Activated CD8-positive, alpha-beta memory T cell treated with anti-CD3 and anti-CD28 coated beads, Interleukin-2, amount 10 ng/mL, durations not matched to agents 7 days and 5 days (primary cell): ENCODE results near the gene RAB19. TPM values are rescaled to one million over a fixed set of nuclear protein-coding genes. Genes with fewer than 3 reads are reported as not detected.
A peak's percentile ranks its signal among the peaks of the same experiment; 100 is the strongest.
"Not testable (repeated sequence)": the region's sequence is repeated elsewhere in the genome, so short reads cannot be mapped to it uniquely, and the experiment has no call there.

Experiments used
- ATAC-seq: fragments of 150-1000 bp; cut with Tn5 transposase; one replicate; pipeline ENCODE4 v1.10.0; 2021; ENCODE audit warnings: moderate library complexity
- CTCF ChIA-PET: fragments of 350-600 bp; sonication (Branson Sonifier 250); formaldehyde crosslinking; loops from one replicate; lab custom pipeline; 2021; ENCODE audit warnings: antibody characterized with exemption; lab: Charles Lee
- DNase-seq: peaks from one replicate; pipeline ENCODE4 v3.0.0-alpha.2; 2020
- H3K27ac Mint-ChIP-seq: one replicate; pipeline ENCODE4 v1.8.0; 2021; ENCODE audit warnings: mild to moderate bottlenecking, mixed read lengths
- H3K27me3 Mint-ChIP-seq: one replicate; pipeline ENCODE4 v1.8.0; 2021; ENCODE audit warnings: mixed read lengths
- H3K36me3 Mint-ChIP-seq: one replicate; pipeline ENCODE4 v1.8.0; 2021; ENCODE audit warnings: mild to moderate bottlenecking, mixed read lengths
- H3K4me1 Mint-ChIP-seq: one replicate; pipeline ENCODE4 v1.8.0; 2021; ENCODE audit warnings: mixed read lengths
- H3K4me3 Mint-ChIP-seq: one replicate; pipeline ENCODE4 v1.8.0; 2021; ENCODE audit warnings: mild to moderate bottlenecking, moderate library complexity, mixed read lengths
- H3K9me3 Mint-ChIP-seq: one replicate; pipeline ENCODE4 v1.8.0; 2022; ENCODE audit warnings: low read depth, mixed read lengths
- total RNA-seq, 2 experiments: library from RNA; stranded (reverse); gene quantifications; one replicate each; pipeline ENCODE4 v1.2.3, GENCODE V29; 2021

The RAB19 gene
- total RNA-seq, 2 experiments from 2014 or later, result 5.0 to 7.3 TPM

DNA sequence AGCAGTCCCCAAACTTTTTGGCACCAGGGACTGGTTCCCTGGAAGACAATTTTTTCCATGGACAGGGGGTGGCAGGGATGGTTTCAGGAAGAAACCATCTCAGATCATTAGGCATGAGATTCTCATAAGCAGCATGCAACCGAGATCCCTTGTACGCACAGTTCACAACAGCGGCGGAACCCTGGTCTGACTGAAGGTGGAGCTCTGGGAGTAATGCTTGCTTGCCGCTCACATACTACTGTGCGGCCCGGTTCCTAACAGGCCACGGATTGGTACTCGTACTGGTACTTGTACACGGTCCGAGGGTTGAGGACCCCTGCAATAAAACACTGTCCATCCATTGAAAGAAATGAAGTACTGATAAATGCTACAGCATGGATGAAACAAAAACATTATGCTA, 42.6 kb downstream of the RAB19 start:
- Mint-ChIP-seq H3K4me3 (no peak overlapping the region), H3K4me1 (peaks cover 20% of the 10 kb centered on the region), H3K27ac (no peak overlapping the region), H3K9me3 (no peaks in the 10 kb centered on the region), H3K36me3 (no peaks in the 10 kb centered on the region), H3K27me3 (no peaks in the 10 kb centered on the region)
- DNase-seq (no peak), ATAC-seq (no peak)
- CTCF ChIA-PET, result no interaction called here

DNA sequence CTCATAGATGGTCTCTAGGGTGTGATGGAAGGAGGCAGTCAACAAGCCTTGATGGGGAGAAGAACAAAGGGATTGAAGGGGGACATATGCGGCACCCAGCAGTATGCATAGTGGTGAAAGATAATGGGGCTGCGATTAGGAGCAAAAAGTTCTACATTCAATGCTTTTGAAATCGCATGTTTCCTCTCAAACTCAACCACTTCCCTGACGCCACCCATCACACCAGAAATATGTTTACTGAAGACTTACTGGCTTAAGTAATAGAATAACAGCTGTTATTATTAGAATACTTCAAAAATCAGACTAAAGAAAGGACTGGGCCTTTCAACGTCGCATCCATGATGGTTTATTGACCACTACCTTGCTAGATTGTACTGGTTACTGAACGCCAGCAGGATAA, 44.0 kb downstream of the RAB19 start:
- CTCF ChIA-PET, result no interaction called here
- Mint-ChIP-seq H3K27ac (no peak overlapping the region), H3K27me3 (no peaks in the 10 kb centered on the region), H3K9me3 (no peaks in the 10 kb centered on the region), H3K4me3 (no peak overlapping the region), H3K36me3 (peaks cover 5% of the 10 kb centered on the region), H3K4me1 (peaks cover 23% of the 10 kb centered on the region)
- DNase-seq (no peak), ATAC-seq (no peak)

DNA sequence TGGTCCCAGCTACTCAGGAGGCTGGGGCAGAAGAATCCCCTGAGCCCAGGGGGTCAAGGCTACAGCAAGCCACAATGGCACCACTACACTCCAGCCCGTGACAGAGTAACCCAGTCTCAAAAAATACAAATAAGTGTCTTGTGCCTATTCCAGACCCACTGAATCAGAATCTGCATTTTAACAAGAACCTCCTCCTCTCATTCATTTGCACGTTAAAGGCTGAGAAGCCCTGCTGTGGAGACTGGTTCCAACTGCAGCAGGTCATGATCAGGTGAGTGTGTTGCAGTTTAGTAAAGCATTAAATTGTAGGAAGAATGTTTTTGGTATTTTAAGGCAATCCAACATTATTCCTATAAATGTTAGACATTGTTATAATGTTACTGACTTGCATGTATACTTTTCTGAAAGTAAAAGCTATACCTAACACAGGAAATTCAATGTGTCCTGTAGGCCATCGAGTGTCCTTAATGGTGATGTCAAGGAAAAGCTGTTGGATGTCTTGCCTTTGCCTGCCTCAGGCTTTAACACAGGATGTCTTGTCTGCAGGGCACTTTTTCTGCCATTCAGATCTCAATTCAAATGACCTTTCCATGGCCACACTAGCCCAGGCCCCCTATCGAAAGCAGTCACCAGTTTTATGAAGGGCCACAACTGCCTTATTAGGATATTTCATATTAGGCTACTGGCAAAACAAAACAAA, 45.1 kb downstream of the RAB19 start:
- H3K9me3 Mint-ChIP-seq, result no peaks in the 10 kb centered on the region
- no peak for ATAC-seq
- no peaks in the 10 kb centered on the region for H3K27me3 Mint-ChIP-seq
- H3K27ac Mint-ChIP-seq, result no peak overlapping the region
- H3K36me3 Mint-ChIP-seq, result peaks cover 13% of the 10 kb centered on the region
- CTCF ChIA-PET, result no interaction called here
- DNase-seq, result no peak
- H3K4me1 Mint-ChIP-seq, result peaks cover 25% of the 10 kb centered on the region
- no peak overlapping the region for H3K4me3 Mint-ChIP-seq

DNA sequence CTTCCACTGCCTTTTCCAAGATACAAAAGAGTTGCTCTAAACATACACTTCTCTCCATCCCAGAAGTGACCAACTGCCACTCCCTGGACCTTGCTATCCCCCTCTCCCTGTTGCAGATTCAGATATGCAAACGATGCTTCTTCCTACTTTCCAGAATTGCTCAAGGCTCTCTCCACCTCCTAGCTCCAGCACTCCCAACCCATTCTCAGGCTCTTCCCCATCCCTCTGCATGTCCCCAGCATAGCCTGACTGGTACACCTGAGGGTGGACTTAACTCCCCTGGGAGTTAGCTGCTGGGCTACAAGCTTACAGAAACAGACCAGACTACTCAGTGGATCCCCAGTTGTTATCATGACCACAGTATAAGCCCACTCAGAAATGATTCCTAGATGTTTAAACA, 47.9 kb downstream of the RAB19 start:
- CTCF ChIA-PET, result no interaction called here
- DNase-seq, result no peak
- no peak for ATAC-seq
- Mint-ChIP-seq H3K9me3 (no peaks in the 10 kb centered on the region), H3K27me3 (no peaks in the 10 kb centered on the region), H3K4me3 (no peak overlapping the region), H3K36me3 (peaks cover 37% of the 10 kb centered on the region), H3K4me1 (peaks cover 46% of the 10 kb centered on the region), H3K27ac (no peak overlapping the region)

DNA sequence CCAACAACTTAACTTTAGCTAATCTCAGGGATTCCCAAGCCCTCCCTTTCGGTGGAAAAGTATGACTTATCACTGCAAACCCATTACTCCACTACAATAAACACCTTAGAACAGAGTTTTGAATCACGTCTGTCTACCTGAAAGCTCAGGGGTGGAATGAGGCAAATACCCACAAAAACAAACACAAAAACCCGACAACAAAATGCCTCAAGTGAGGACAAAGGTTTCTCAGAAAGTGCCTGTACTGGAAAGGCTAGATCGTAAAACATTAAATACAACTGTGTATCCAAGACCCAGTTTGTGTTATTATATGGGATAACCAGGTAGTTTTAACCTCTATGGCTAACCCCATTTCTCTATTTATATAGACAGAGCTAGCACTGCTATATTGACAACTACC, 49.4 kb downstream of the RAB19 start:
- Mint-ChIP-seq H3K36me3 (peaks cover 47% of the 10 kb centered on the region), H3K9me3 (no peaks in the 10 kb centered on the region), H3K27ac (no peak overlapping the region), H3K4me1 (peaks cover 43% of the 10 kb centered on the region), H3K27me3 (no peaks in the 10 kb centered on the region), H3K4me3 (no peak overlapping the region)
- CTCF ChIA-PET, result interaction anchor here (1.7 to 2.6 kb wide), 2 partner anchors 9 to 40 kb away, joined by 4 to 10 read pairs; no protein-coding TSS in a partner anchor
- no peak for ATAC-seq
- DNase-seq, result no peak

DNA sequence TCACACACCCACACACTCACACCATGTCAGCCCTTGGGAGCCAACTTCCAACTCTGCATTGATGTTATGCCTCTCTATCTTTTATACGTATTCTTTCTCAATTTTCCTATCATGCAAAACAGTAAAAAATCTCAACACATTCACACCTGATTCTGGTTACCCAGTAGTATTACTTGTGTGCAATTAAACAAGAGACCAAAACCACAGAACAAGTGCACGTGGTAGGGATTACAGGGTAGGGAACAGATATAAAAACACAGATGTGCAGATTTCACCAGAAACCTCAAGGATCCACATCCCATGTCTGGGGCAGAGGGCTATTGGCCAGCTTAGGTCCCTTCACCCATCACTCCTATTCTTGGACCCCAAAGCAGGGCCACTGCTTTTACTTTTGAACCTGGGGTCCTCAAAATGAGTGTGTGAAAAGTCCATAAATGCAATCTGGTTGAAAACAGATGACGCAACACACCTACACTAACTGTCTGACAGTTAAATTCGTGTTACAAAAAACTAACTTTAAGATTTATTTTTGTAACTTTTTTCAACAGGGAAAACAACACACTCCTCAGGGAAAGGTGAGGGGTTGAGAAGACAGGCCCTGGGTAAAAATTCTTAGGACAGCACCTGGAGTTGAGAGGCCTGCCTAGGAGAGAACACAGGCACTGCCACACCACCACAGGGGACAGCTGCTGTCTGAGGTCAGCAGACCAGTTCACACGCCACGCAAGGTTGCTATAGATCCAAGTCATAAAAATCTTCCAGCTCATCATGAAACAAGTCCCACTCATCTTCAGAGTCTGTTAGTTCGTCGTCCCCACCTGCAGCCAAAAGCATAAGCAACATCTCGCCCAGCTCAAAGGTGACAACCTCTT, 50.2 kb downstream of the RAB19 start:
- CTCF ChIA-PET, result interaction anchor here (1.7 to 2.6 kb wide), 2 partner anchors 10 to 41 kb away, joined by 4 to 10 read pairs; no protein-coding TSS in a partner anchor
- peaks cover 51% of the 10 kb centered on the region for H3K36me3 Mint-ChIP-seq
- not testable (repeated sequence) for H3K9me3 Mint-ChIP-seq, H3K27me3 Mint-ChIP-seq, H3K4me3 Mint-ChIP-seq
- H3K4me1 Mint-ChIP-seq, result peaks cover 43% of the 10 kb centered on the region
- ATAC-seq (peak; percentile 10), DNase-seq (peak; percentile 55)
- H3K27ac Mint-ChIP-seq, result peak overlapping the region; percentile 75

DNA sequence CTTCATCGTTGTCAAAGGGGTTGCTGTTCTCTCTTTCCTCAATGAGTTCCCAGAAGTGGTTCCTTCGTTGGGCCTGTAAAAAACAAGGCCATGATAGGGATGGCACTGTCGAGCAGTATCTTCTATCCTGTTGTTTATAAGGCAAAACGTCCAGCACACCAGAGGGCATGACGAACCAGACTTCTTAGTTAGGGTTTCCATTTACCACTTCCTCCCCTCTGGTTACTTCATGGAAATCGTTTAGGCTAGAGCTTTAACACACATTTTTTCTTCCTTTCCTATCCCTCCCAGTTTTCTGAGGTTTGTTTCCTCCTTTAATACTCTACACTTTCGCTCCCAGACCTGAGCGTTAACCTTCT, 50.8 kb downstream of the RAB19 start:
- peak; percentile 67 for ATAC-seq
- H3K36me3 Mint-ChIP-seq, result peaks cover 58% of the 10 kb centered on the region
- peaks cover 43% of the 10 kb centered on the region for H3K4me1 Mint-ChIP-seq
- no peak overlapping the region for H3K4me3 Mint-ChIP-seq
- no peaks in the 10 kb centered on the region for H3K9me3 Mint-ChIP-seq
- CTCF ChIA-PET, result interaction anchor here (1.7 to 2.8 kb wide), 3 partner anchors 11 to 41 kb away, joined by 4 to 11 read pairs (median 10); no protein-coding TSS in a partner anchor
- peak overlapping the region; percentile 75 for H3K27ac Mint-ChIP-seq
- no peaks in the 10 kb centered on the region for H3K27me3 Mint-ChIP-seq
- no peak for DNase-seq

DNA sequence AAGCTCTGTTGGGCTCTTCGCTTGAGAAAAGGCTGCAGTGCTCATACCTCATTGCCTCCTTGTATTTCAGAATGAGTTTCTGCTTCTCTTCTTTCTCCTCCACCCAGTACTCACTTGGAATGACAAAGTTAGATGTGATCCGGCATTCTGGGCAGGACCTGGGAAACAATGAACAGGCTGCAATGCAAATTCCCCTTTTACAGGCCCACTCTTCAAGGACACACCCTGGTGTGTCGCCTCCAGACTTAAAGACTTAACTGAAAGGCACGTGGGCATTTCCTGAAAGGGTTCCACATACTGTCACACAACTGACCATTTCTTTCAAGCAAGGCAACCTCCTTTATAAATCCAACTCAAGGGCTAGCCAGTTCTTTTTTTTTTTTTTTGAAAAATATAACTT, 51.9 kb downstream of the RAB19 start:
- Mint-ChIP-seq H3K36me3 (peaks cover 65% of the 10 kb centered on the region), H3K9me3 (no peaks in the 10 kb centered on the region), H3K27ac (no peak overlapping the region), H3K27me3 (no peaks in the 10 kb centered on the region), H3K4me3 (no peak overlapping the region), H3K4me1 (peaks cover 37% of the 10 kb centered on the region)
- CTCF ChIA-PET, result interaction anchor here (2.8 kb wide), 1 partner anchor 12 kb away, joined by 11 read pairs; no protein-coding TSS in a partner anchor
- DNase-seq (no peak), ATAC-seq (no peak)

DNA sequence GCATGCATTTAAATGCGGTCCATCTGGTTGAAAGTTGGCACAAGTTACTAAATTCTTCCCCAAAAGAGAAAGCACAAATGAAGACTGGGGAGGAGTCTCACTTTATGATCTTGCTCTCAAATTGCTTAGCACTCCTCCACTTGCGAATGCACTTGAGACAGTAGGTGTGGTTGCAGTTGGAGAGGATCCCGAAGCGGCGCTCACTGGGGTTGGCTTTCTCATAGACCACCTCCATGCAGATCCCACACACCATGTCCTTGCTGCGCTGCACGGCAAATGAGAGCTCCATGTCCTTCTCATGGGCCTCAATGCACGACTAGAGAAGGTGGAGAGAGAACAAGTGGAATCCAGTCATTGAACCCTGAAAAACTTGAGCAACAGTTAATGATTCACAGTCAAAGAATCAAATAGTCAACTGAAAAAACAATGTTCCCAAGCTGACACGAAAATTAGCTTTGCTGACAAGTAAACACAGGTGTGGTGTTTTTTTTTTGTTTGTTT, 52.7 kb downstream of the RAB19 start:
- peaks cover 32% of the 10 kb centered on the region for H3K4me1 Mint-ChIP-seq
- no peaks in the 10 kb centered on the region for H3K27me3 Mint-ChIP-seq
- DNase-seq (no peak), ATAC-seq (no peak)
- no peaks in the 10 kb centered on the region for H3K9me3 Mint-ChIP-seq
- no peak overlapping the region for H3K4me3 Mint-ChIP-seq
- H3K27ac Mint-ChIP-seq, result no peak overlapping the region
- CTCF ChIA-PET, result interaction anchor here (0.6 to 2.8 kb wide), 3 partner anchors 11 to 163 kb away, joined by 3 to 11 read pairs (median 3); no protein-coding TSS in a partner anchor
- H3K36me3 Mint-ChIP-seq, result peaks cover 70% of the 10 kb centered on the region

DNA sequence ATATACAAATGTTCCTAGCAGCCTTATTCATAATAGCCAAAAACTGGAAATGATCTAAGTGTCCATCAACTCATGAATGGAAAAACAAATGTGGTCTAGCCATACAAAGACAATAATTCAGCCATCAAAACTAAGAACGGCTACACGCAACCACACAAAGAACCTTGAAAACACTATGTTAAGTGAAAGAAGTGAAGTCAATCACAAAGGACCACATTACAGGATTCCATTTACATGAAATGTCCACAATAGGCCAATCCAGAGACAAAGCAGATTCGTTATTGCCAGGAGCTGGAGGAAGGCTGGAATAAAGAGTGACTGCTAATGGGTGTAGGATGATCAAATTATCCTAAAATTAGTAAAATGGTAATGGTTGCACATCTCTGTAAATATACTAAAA, 54.3 kb downstream of the RAB19 start:
- no peaks in the 10 kb centered on the region for H3K27me3 Mint-ChIP-seq
- no peak overlapping the region for H3K27ac Mint-ChIP-seq
- no peak overlapping the region for H3K4me3 Mint-ChIP-seq
- CTCF ChIA-PET, result no interaction called here
- H3K4me1 Mint-ChIP-seq, result peaks cover 30% of the 10 kb centered on the region
- no peaks in the 10 kb centered on the region for H3K9me3 Mint-ChIP-seq
- DNase-seq (no peak), ATAC-seq (no peak)
- peaks cover 64% of the 10 kb centered on the region for H3K36me3 Mint-ChIP-seq

DNA sequence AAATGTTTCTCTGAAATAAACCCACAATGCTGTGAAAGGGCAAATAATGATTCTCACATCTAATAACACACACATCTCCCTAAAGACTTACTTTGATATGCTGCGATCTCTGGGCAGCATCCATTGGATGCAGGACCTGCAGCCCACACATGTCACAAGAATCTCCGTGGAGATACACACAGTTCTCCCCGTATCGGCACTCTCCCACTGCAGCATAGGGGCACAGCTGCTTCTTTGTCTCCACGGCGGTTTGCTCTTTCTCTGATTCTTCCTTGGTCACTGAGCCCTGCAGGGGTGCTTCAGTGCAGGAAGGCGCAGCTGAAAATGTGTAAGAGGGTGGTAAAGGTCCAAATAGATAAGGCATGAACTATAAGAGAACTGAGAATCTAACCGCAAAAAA, 55.1 kb downstream of the RAB19 start:
- DNase-seq (no peak), ATAC-seq (no peak)
- H3K4me1 Mint-ChIP-seq, result peaks cover 24% of the 10 kb centered on the region
- H3K36me3 Mint-ChIP-seq, result peaks cover 59% of the 10 kb centered on the region
- no peak overlapping the region for H3K4me3 Mint-ChIP-seq
- CTCF ChIA-PET, result interaction anchor here (1.2 kb wide), 1 partner anchor 15 kb away, joined by 3 read pairs; no protein-coding TSS in a partner anchor
- no peak overlapping the region for H3K27ac Mint-ChIP-seq
- H3K9me3 Mint-ChIP-seq, result no peaks in the 10 kb centered on the region
- no peaks in the 10 kb centered on the region for H3K27me3 Mint-ChIP-seq

DNA sequence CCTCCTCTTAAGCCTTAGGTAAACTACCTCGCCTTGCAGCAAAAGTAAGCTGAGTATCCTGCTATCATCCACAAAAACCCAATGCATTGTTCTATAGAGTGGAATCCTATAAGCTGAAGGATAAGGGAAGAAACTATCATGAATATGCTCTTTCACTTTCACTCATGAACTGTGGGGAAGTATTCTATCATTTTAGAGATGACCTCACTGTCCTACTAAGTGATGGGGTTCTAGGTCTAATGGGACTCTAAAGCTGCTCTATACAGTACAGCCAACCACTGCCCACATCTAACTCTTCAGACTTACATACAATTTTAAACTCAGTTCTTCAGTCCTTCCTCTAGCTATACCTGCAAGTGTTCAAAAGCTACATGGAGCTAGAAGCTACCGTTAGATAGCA, 59.3 kb downstream of the RAB19 start:
- H3K27ac Mint-ChIP-seq, result no peak overlapping the region
- H3K27me3 Mint-ChIP-seq, result no peaks in the 10 kb centered on the region
- no peaks in the 10 kb centered on the region for H3K9me3 Mint-ChIP-seq
- peaks cover 46% of the 10 kb centered on the region for H3K36me3 Mint-ChIP-seq
- DNase-seq (no peak), ATAC-seq (peak; percentile 16)
- CTCF ChIA-PET, result interaction anchor here (1.0 kb wide), 1 partner anchor 19 kb away, joined by 3 read pairs; no protein-coding TSS in a partner anchor
- H3K4me3 Mint-ChIP-seq, result no peak overlapping the region
- peaks cover 2% of the 10 kb centered on the region for H3K4me1 Mint-ChIP-seq

DNA sequence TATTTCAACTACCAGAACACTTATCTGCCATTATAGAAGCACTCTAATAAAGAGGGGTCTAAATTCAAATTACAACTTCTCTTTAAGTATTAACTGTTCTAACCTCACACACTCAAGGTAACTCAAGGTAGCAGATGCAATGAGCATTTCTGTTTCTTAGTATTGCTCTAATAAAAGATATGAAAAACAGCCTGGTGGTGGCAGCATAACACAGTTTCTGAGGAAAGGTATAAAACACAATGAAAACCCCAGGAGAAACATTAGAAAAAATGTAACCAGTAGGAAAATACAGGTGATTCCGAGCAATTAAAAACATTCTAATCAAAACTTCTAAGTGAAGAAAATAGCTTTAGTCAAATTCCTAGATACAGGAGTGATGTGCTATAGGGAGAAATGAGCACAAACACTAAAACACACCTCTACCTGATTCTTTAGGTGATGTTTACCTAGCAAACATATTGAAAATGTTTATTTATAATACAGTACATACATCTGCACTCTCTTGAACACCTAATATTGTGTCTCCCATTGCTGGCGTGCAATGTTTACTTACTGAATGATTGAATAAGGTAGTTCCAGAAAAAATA, 72.0 kb downstream of the RAB19 start:
- DNase-seq (peak; percentile 62), ATAC-seq (no peak)
- Mint-ChIP-seq H3K36me3 (peaks cover 6% of the 10 kb centered on the region), H3K4me3 (peak overlapping the region; percentile 29), H3K27me3 (no peaks in the 10 kb centered on the region), H3K9me3 (no peaks in the 10 kb centered on the region), H3K4me1 (peaks cover 26% of the 10 kb centered on the region), H3K27ac (peak overlapping the region; percentile 61)
- CTCF ChIA-PET, result interaction anchor here (1.0 to 4.1 kb wide), 10 partner anchors 16 to 539 kb away, joined by 3 to 33 read pairs (median 4); partner anchors contain the start of gene MRPS33
